K562 (cell line): Measurements from ENCODE around the gene PRKG1. TPM values are rescaled to one million over a fixed set of nuclear protein-coding genes. Genes with fewer than 3 reads are reported as not detected.

Source experiments
- ATAC-seq: fragments of 200-7000 bp; cut with Tn5 transposase; 3 replicates; pipeline ENCODE4 v1.9.1; 2020; ENCODE audit warnings: moderate library complexity
- BruUV-seq: library from RNA; stranded (reverse); fragments of 400-500 nt; replicated peaks from 2 replicates; lab custom pipeline; 2021; lab: Mats Ljungman, UMichigan
- CTCF ChIA-PET: fragments of 300-600 bp; formaldehyde crosslinking; extraction: SDS; loops from one replicate; lab custom pipeline; 2021; ENCODE audit warnings: low intra/inter-chr PET ratio; lab: Yijun Ruan, JAX
- POLR2A ChIA-PET: fragments of 300-600, 350-650 bp; sonication (Branson Sonifier 250); formaldehyde crosslinking; extraction: SDS; loops from one replicate; lab custom pipeline; 2021; ENCODE audit warnings: antibody characterized with exemption, inconsistent platforms; lab: Yijun Ruan, JAX
- DNase-seq, 4 experiments: peaks; one replicate each; pipeline versions ENCODE4 v3.0.0 to v3.0.0-alpha.2; 2011 to 2018; ENCODE audit warnings: low spot score in 3 of 4, mixed read lengths in 3 of 4; ENCODE audit errors: extremely low read depth in 1 of 4
- FAIRE-seq: peaks from 2 replicates; lab custom pipeline; 2011; peaks lifted over from hg19 to GRCh38; lab: Jason Lieb, UNC
- H2AFZ ChIP-seq: 2 replicates; pipeline ENCODE4 v1.6.0; 2011; ENCODE audit warnings: low read depth, low read length, control low read depth, inconsistent platforms
- H3K27ac ChIP-seq: fragments of 200-600 bp; 3 replicates; pipeline ENCODE4 v1.8.0; 2011; ENCODE audit warnings: low read depth, mild to moderate bottlenecking, control low read depth, inconsistent platforms, low read length, moderate library complexity, mixed read lengths; ENCODE audit errors: extremely low read depth
- H3K27me3 ChIP-seq, 2 experiments: fragments of 300-600 bp in 1 of 2; 2 replicates in 1 of 2; 3 replicates in 1 of 2; pipeline versions ENCODE4 v1.6.0 to v1.8.0; 2011; ENCODE audit warnings: inconsistent platforms in 2 of 2, low read length in 2 of 2, mild to moderate bottlenecking in 1 of 2, mixed read lengths in 1 of 2, moderate library complexity in 1 of 2; ENCODE audit not compliant: control insufficient read depth in 2 of 2, insufficient read depth in 2 of 2
- H3K36me3 ChIP-seq: fragments of 300-600 bp; 3 replicates; pipeline ENCODE4 v1.8.0; 2011; ENCODE audit warnings: mild to moderate bottlenecking, low read length, inconsistent platforms; ENCODE audit not compliant: control insufficient read depth, insufficient read depth
- H3K4me1 ChIP-seq, 2 experiments: fragments of 200-600 bp in 1 of 2; replicated peaks in 1 of 2; 2 replicates in 1 of 2; 3 replicates in 1 of 2; pipeline versions ENCODE4 v1.5.1 to v1.8.0; 2011; ENCODE audit warnings: inconsistent platforms in 2 of 2, low read length in 2 of 2, mild to moderate bottlenecking in 1 of 2, mixed read lengths in 1 of 2, moderate library complexity in 1 of 2; ENCODE audit not compliant: control insufficient read depth in 2 of 2, insufficient read depth in 2 of 2
- H3K4me2 ChIP-seq: 2 replicates; pipeline ENCODE4 v1.6.1; 2011; ENCODE audit warnings: low read length, control low read depth, inconsistent platforms, mixed read lengths; ENCODE audit not compliant: insufficient read depth
- H3K4me3 ChIP-seq: fragments of 200-600 bp; sonication (generic), shearing (Covaris generic); 2 replicates; pipeline ENCODE4 v1.5.1; 2016; ENCODE audit warnings: control low read depth, inconsistent platforms
- H3K79me2 ChIP-seq: fragments of 200-600 bp; 3 replicates; pipeline ENCODE4 v1.8.0; 2011; ENCODE audit warnings: low read length, inconsistent platforms; ENCODE audit not compliant: control insufficient read depth, insufficient read depth
- H3K9ac ChIP-seq, 2 experiments: 2 replicates each; pipeline versions ENCODE4 v1.6.0 to v1.6.1; 2011; ENCODE audit warnings: low read depth in 2 of 2, low read length in 2 of 2, control low read depth in 1 of 2, inconsistent platforms in 1 of 2, mild to moderate bottlenecking in 1 of 2, mixed read lengths in 1 of 2; ENCODE audit not compliant: insufficient read depth in 1 of 2
- H3K9me1 ChIP-seq: one replicate; pipeline ENCODE4 v1.6.0; 2011; ENCODE audit warnings: inconsistent platforms, mild to moderate bottlenecking, low read length, moderate library complexity; ENCODE audit not compliant: control insufficient read depth, insufficient read depth
- H3K9me3 ChIP-seq: replicated peaks from 2 replicates; pipeline ENCODE4 v1.5.1; 2011; ENCODE audit warnings: low read depth, low read length, inconsistent platforms; ENCODE audit not compliant: control insufficient read depth, insufficient read depth
- H4K20me1 ChIP-seq: replicated peaks from 2 replicates; pipeline ENCODE4 v1.6.1; 2011; ENCODE audit warnings: low read length, inconsistent platforms, mixed read lengths; ENCODE audit not compliant: control insufficient read depth, insufficient read depth
- CSDE1 ChIP-seq, 2 experiments: fragments of 450-650 bp; IDR thresholded peaks; 2 replicates each; pipeline ENCODE4 v1.6.1; 2016; ENCODE audit warnings: mild to moderate bottlenecking in 1 of 2
- FOSL1 ChIP-seq: fragments of 200-800 bp; sonication (Bioruptor generic); conservative IDR thresholded peaks from 2 replicates; pipeline ENCODE4 v1.6.1; 2016; ENCODE audit warnings: missing genetic modification characterization, missing compliant biosample characterization
- MCM5 ChIP-seq: fragments of 450-650 bp; IDR thresholded peaks from 2 replicates; pipeline ENCODE4 v1.6.1; 2016; ENCODE audit warnings: low read depth
- NCOR1 ChIP-seq: fragments of 450-650 bp; IDR thresholded peaks from 2 replicates; pipeline ENCODE4 v1.6.1; 2016; ENCODE audit warnings: mild to moderate bottlenecking, moderate library complexity
- ZC3H8 ChIP-seq: fragments of 450-650 bp; IDR thresholded peaks from 2 replicates; pipeline ENCODE4 v1.6.1; 2017
- ZFPM2 ChIP-seq: fragments of 250-450 bp; sonication (Bioruptor Pico); IDR thresholded peaks from 2 replicates; pipeline ENCODE4 v1.5.1; 2022; ENCODE audit warnings: mild to moderate bottlenecking
- ZNF184 ChIP-seq: sonication (generic); formaldehyde crosslinking; IDR thresholded peaks from 2 replicates; pipeline ENCODE4 v1.5.0; 2020; ENCODE audit warnings: missing genetic modification reagents
- WGBS: fragments of 100-300 bp; shearing (Covaris generic); methylation state at CpG from one replicate; pipeline ENCODE4 v1.1.6; 2016; ENCODE audit warnings: low coverage, mixed read lengths; ENCODE audit not compliant: insufficient coverage; ENCODE audit errors: missing lambda C conversion rate; 5-methylcytosine and 5-hydroxymethylcytosine counted together
- in situ Hi-C: fragments of 300-500 bp; cut with MboI; formaldehyde crosslinking; loops from 4 replicates; pipeline ENCODE4 v1.15.0; 2018; ENCODE audit warnings: inconsistent platforms, mixed read lengths
- intact Hi-C: fragments of 100-400 bp; cut with micrococcal nuclease; formaldehyde crosslinking; loops from 2 replicates; pipeline ENCODE4 v1.14.2; 2022
- polyA plus RNA-seq, 8 experiments: library from polyadenylated mRNA; depleted of rRNA in 4 of 8; stranded (reverse) in 5 of 8; unstranded in 3 of 8; fragments of >200 nt; fragmentation: Nextera tagmentation in 2 of 8; fragmentation: Illumina TruSeq in 1 of 8; extraction: Ambion mirVana in 2 of 8; extraction: Trizol in 1 of 8; gene quantifications; 2 replicates each; pipeline versions ENCODE4 v1.2.1 to v1.2.3, GENCODE V29; 2011 to 2014; ENCODE audit warnings: inconsistent platforms in 1 of 8, missing spikeins in 1 of 8
- total RNA-seq, 7 experiments: library from RNA; depleted of rRNA in 6 of 7; stranded (reverse); fragments of >200 nt in 6 of 7; fragmentation: Illumina TruSeq in 2 of 7; extraction: Trizol in 2 of 7; gene quantifications; 2 replicates each; pipeline versions ENCODE4 v1.2.1 to v1.2.3, GENCODE V29; 2011 to 2021; ENCODE audit warnings: low replicate concordance in 1 of 7
- TF ChIP-seq, protein P1 (sequence below): fragments of 450-650 bp; IDR thresholded peaks from 2 replicates; pipeline ENCODE4 v1.7.0; 2016; ENCODE audit warnings: borderline replicate concordance
- TF ChIP-seq, protein P2 (sequence below), 2 experiments: fragments of 450-650 bp in 1 of 2; sonication (generic) in 1 of 2; formaldehyde crosslinking in 1 of 2; IDR thresholded peaks; 2 replicates each; pipeline versions ENCODE4 v1.7.1 to v1.9.0; 2016 to 2022; ENCODE audit warnings: inconsistent platforms in 1 of 2, mild to moderate bottlenecking in 1 of 2, missing genetic modification reagents in 1 of 2
- TF ChIP-seq, protein P3 (sequence below): fragments of 250-450 bp; sonication (Bioruptor Pico); IDR thresholded peaks from 2 replicates; pipeline ENCODE4 v1.5.0; 2021; ENCODE audit warnings: mild to moderate bottlenecking, borderline replicate concordance

Gene PRKG1
- total and polyA plus RNA-seq, 9 of the 15 experiments (the other 6 are each of a cell fraction or from before 2014, with no cell fraction given): 0.22 TPM; not detected in 8

DNA sequence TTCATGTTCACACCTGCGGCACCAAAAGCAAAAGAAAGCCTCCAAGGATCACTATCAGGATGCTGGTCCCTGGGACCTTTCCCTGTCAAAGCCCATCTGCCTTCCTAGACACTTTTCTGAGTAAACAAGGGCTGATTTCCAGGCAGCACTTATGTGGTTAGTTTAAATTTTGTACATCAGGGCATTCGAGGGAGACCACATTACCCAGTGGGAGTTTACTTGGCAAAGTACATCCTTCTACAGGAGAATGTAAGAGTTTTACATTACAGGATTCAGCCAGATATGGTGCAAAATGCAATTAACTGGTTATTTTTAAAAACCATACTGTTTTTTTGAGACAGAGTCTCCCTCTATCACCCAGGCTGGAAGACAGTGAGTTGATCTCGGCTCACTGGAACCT is 493.0 kb downstream of the PRKG1 start:
- no peak overlapping the region for H3K9ac ChIP-seq
- no peak overlapping the region for H3K4me3 ChIP-seq
- H4K20me1 ChIP-seq: no peaks in the 10 kb centered on the region
- CTCF ChIA-PET: no interaction called here
- H3K27ac ChIP-seq: no peak overlapping the region
- ATAC-seq: no peak
- in situ Hi-C loops (no loop called here), intact Hi-C loops (no loop called here)
- H3K27me3 ChIP-seq: no peaks in the 10 kb centered on the region
- POLR2A ChIA-PET: no interaction called here
- no peak for DNase-seq
- no TSS peak for BruUV-seq
- whole genome bisulfite sequencing: 2% methylated on average over 3 of the region's 3 CpGs
- no peak overlapping the region for H2AFZ ChIP-seq
- H3K9me3 ChIP-seq: no peaks in the 10 kb centered on the region
- no peak for FAIRE-seq
- H3K4me1 ChIP-seq: no peaks in the 10 kb centered on the region
- no peaks in the 10 kb centered on the region for H3K36me3 ChIP-seq
- no peak overlapping the region for H3K4me2 ChIP-seq
- no peaks in the 10 kb centered on the region for H3K79me2 ChIP-seq
- H3K9me1 ChIP-seq: no peaks in the 10 kb centered on the region
- no peak for TF ChIP-seq MCM5
- TF ChIP-seq, protein P1, sequence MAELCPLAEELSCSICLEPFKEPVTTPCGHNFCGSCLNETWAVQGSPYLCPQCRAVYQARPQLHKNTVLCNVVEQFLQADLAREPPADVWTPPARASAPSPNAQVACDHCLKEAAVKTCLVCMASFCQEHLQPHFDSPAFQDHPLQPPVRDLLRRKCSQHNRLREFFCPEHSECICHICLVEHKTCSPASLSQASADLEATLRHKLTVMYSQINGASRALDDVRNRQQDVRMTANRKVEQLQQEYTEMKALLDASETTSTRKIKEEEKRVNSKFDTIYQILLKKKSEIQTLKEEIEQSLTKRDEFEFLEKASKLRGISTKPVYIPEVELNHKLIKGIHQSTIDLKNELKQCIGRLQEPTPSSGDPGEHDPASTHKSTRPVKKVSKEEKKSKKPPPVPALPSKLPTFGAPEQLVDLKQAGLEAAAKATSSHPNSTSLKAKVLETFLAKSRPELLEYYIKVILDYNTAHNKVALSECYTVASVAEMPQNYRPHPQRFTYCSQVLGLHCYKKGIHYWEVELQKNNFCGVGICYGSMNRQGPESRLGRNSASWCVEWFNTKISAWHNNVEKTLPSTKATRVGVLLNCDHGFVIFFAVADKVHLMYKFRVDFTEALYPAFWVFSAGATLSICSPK: no peak
- TF ChIP-seq ZC3H8: no peak
- TF ChIP-seq FOSL1: no peak
- TF ChIP-seq, protein P2, sequence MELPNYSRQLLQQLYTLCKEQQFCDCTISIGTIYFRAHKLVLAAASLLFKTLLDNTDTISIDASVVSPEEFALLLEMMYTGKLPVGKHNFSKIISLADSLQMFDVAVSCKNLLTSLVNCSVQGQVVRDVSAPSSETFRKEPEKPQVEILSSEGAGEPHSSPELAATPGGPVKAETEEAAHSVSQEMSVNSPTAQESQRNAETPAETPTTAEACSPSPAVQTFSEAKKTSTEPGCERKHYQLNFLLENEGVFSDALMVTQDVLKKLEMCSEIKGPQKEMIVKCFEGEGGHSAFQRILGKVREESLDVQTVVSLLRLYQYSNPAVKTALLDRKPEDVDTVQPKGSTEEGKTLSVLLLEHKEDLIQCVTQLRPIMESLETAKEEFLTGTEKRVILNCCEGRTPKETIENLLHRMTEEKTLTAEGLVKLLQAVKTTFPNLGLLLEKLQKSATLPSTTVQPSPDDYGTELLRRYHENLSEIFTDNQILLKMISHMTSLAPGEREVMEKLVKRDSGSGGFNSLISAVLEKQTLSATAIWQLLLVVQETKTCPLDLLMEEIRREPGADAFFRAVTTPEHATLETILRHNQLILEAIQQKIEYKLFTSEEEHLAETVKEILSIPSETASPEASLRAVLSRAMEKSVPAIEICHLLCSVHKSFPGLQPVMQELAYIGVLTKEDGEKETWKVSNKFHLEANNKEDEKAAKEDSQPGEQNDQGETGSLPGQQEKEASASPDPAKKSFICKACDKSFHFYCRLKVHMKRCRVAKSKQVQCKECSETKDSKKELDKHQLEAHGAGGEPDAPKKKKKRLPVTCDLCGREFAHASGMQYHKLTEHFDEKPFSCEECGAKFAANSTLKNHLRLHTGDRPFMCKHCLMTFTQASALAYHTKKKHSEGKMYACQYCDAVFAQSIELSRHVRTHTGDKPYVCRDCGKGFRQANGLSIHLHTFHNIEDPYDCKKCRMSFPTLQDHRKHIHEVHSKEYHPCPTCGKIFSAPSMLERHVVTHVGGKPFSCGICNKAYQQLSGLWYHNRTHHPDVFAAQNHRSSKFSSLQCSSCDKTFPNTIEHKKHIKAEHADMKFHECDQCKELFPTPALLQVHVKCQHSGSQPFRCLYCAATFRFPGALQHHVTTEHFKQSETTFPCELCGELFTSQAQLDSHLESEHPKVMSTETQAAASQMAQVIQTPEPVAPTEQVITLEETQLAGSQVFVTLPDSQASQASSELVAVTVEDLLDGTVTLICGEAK (IDR thresholded peaks at IDR 0.05): no peak
- TF ChIP-seq, protein P2 (CRISPR knock-in tag; IDR thresholded peaks at IDR 0.05): no peak
- TF ChIP-seq CSDE1 (IDR thresholded peaks at IDR 0.05): no peak
- TF ChIP-seq, protein P3, sequence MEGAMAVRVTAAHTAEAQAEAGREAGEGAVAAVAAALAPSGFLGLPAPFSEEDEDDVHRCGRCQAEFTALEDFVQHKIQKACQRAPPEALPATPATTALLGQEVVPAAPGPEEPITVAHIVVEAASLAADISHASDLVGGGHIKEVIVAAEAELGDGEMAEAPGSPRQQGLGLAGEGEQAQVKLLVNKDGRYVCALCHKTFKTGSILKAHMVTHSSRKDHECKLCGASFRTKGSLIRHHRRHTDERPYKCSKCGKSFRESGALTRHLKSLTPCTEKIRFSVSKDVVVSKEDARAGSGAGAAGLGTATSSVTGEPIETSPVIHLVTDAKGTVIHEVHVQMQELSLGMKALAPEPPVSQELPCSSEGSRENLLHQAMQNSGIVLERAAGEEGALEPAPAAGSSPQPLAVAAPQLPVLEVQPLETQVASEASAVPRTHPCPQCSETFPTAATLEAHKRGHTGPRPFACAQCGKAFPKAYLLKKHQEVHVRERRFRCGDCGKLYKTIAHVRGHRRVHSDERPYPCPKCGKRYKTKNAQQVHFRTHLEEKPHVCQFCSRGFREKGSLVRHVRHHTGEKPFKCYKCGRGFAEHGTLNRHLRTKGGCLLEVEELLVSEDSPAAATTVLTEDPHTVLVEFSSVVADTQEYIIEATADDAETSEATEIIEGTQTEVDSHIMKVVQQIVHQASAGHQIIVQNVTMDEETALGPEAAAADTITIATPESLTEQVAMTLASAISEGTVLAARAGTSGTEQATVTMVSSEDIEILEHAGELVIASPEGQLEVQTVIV (CRISPR knock-in tag): no peak
- no peak for TF ChIP-seq ZFPM2 (CRISPR knock-in tag)
- no peak for TF ChIP-seq NCOR1
- TF ChIP-seq ZNF184: no peak
